COLO829 (cell line): Measurements from ENCODE around the gene AGTRAP.

Experiments used
- DNase-seq: peaks from one replicate; pipeline ENCODE4 v3.0.0; 2012; ENCODE audit warnings: low spot score

AGTRAP gene

DNA sequence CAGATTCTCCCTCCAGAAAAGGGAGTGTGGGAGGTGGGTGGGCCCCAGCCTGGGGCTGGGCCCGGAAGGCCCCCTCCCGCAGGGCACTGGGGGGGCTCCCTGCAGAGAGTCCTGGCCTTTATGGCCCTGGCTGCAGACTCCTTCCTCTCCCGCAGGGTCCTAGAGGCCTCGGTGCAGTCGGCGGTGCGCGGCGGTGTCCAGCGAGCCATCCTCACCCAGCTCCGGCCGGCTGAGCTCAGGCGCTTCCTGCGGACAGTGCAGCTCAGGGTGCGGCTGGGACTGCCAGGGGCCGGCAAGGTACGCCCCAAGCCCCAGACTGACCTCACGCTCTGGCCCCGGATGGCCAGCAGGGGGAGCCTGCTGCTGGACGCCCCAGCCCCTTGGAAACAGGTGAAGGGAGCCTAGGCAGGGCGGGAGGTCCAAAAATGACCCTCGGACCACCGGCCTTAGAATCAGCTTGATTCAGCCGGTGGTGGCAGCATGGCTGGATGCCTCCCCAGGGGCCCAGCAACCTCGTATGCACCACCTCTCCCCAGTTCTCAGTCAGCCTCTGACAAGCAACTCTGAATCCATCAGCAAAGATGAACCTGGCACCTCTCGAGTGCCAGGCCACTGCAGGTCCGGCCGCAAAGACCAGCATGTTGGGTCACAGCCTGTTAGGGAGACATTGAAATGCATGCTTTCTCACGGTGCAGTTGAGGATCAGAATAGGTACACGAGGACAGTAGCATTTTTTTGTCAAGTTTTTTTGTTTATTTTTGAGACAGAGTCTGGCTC lies 49.2 kb downstream of the AGTRAP start:
- no peak for DNase-seq

DNA sequence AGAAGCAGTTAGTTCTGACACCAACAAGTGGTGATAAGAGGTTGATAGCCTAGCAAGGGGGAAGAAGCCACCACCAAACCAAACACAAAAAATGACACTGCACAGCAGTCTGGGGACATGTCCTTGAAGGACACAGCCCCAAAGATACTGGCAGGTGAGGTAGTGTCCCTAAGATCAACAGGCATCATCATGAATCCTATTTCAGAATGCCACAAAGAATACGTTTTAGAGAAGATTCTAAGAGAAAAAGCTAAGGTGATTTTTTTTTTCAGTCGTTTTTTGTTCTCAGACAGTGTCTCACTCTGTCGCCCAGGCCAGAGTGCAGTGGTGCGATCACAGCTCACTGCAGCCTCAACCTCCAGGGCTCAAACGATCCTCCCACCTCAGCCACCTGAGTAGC lies 50.2 kb downstream of the AGTRAP start:
- no peak for DNase-seq

DNA sequence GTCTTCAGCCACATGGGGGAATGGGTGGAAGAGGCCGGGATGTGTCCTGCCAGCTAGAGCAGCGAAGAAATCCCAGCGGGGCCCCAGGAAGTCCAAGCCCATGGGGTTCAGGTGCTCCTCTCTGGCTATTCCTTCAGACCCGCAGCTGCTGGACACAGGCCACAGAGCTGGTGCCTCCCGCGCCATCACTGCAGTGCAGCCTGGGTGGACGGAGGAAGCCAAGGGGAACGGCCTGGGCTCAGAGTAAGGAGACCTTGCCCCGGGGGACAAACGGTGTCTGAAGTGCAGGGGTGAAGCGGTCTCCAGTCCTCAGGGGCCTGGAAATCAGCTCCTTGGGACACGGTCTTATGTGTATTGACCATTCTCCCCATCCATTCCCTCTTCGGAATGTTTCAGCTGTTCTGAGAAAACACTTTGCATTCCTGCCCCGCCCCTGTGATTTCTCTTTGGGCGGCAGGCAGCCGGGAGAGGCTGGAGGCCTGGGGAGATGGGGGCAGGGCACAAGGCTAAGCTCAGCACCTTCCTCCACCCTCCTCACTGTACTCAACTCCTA lies 51.4 kb downstream of the AGTRAP start:
- no peak for DNase-seq

DNA sequence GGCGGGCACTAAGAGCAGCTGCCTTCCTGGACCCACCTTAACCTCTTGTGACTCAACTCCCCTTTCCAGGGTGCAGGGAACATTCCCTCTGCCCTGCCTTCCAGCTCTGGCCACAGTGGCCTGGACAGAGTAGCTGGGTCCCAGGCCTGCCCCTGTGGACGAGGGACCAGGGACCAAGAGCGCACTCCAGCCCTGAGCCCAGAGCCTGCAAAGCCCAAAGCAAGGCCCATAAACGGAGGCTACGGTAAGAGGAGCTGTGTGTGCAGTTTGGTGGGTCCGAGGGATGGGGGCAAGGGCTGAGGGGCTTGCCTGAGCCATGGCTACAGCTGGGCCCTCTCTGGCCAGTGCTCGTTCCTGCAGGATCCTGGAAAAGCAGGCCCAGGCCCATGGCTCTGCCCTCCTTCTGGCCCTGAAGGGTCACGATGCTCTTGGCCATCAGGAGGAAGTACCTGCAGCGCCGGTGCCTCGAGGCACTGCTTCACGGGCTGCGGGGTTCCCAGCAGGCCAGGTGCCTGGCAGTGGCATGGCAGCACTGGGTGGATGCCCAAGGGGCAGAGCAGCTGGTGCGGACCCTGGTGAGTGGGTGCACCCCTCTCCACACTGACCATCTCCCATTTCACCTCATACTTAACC lies 52.0 kb downstream of the AGTRAP start:
- DNase-seq, result no peak

DNA sequence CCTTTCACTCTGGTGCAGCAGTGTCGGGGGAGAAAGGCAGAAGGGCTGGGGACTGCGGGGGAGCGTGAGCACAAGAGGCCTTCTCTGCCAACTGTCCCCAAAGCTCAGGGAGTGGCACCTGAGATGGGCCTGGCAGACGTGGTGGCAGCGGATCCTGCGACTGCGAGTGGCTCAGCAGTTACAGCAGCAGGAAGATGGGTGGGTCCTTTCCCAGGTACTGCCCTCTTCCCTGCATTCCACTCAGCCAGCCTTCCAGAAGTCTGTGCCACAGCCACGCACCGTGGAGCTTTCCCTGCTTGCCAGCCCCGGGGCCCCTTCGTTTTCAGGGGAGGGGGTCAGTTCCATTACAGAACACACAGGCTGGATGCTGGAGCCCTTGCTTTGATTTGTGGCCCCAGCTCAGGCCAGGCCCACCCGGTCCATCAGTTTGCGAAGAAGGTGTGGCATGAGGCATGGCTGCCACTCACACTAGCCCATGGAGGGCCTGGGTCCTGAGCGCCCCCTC lies 52.7 kb downstream of the AGTRAP start:
- no peak for DNase-seq

DNA sequence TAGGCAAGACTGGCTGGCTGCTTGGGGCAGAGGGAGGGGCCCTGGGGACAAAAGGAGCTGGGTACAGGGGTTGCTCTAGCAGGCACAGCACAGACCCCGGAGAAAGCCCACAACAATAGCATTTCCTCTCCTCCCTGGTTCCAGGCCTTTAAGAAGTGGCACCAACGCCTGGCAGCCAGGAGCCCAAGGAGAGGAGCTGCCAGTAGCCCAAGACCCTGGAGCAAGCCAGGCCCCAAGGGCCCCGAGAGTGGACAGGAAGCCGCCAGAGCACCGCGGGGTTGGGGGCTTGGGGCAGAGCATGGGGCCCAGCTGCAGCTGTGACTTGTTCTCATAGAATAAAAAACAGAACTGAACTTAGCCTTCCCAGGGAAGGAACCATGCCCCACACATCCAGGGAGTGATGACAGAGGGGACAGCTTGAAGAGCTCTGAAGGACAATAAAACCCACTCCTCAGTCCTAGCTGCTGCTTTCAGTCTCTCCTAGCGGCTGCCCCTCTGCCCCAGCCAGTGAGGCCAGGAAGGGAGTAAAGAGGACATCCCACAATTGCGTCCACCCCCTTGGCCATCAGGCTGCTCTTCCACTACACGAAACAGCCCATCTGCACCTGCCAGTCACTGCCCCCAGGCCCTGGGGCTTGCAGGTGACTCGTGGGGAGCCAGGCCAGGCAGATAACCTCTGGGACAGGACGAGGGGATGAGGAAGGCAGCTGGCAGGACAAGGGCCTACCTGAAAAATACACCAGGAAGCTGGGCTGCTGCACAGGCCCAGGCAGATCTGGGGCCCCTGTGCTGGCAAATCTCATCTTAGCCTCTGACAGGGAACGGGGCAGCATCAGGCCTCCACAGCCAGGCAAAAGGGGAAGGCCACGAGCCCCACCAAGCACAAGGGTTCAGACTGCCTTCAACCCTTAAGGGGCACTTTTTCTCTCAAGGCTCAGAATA lies 53.5 kb downstream of the AGTRAP start:
- no peak for DNase-seq

DNA sequence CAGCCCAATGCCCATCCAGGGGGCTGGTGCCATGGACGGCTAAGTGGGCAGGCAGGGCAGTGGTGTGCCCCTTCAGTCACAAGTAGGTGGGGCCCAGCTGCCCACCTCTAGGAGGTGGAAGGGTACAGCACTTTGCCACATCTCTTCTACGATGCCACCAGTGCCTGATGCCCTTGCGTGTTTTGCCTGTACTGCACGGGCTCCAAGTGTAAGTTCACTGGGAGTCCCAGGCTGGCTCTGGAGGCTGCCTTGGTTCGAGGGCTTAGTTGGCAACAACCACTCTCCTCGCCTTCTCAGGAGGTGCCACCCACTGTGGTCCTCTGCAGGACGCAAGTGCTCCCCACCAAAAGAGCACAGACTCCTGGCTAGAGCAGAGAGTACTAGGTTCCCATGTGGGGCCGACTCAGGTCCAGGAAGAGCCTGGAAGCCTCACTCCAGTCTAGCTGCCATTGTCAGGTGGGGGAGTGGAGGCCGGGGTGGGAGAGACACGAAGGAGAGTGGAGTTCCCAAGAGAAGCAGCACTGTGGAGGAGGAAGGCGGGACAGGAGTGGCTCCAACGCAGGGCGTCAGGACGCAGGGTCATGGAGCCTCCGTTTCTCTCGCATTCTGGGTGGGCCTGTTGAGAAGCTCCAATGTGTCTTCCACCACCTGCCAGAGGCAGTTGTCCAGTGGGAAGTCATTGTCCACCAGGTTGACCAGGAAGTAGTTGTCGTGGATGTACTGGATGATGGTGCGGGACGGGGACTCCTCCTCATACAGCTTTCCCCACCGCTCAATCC lies 54.4 kb downstream of the AGTRAP start:
- DNase-seq, result no peak

DNA sequence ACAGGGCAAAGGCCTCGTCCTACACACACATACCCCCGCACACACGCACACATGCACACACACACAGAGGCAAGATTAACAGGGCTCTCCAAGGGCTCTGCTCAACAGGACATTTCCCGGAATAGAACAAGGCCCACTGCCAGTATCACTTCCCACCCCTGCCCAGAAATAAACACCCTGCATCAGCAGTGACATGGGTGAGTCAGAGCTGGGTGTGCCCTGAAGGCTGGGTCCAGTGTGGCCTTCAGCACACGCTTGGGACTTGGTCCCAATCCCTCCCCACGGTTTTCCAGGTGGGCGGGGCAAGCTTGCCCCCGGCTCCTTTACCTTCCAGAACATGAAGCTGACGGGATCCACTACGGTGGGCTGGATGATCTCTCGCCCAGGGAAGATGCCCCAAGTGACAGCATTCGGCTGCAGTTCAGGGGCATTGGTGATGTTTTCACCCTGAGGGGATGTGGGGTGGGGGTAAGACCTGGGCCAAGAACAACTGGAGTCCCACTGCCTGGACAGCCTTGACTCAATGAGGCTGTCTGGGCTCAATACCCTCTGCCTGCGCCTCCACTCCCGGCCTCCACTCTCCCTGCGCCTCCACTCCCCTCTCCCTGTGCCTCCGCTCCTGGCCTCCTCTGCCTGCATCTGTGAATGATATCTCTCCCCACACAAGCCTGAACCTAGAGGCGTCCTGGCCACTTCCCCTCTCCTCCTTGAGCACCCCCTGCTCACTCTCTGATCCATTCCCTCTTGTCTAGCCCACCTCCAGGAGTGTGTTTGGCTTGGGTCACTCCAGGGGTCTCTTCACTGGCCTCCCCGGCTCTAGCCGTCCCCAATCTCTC lies 55.2 kb downstream of the AGTRAP start:
- no peak for DNase-seq

DNA sequence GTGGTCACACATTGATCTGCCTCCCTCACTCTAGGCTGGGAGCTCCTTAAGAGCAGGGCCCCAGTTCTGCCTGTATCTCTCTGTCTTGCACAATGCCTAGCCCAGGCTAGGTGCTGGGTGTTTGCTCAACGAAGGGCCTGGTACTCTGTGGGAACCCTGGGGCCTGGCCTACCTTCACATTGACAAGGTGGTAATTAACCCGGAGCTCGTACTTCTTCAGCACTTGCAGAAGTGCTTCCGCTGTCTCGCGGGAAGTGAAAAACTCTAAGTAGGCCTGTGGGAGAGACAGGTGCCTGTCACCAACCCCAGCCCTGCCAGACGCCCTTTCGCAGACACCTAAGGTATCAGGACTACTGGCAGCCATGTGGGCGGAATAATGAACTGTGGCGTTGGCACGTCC lies 56.2 kb downstream of the AGTRAP start:
- DNase-seq, result no peak

DNA sequence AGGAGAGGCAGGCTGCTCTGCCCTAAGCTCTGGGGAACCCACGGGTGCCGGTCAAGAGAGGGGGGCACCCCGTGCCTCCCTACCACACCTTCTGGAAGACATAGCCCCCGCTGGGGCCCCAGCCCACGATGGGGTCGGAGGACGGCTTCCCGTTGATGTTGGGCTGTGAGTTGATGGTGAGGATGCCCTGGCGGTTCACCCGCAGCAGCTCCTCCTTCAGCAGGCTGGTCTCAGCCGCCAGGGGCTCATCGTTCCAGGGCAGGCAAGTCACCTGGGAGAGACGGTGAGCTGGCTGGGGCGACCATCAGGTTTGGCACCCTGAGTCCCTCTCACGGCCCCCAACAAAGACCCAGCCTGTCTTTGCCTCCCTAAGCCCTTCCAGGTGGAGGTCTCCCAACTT lies 57.9 kb downstream of the AGTRAP start:
- no peak for DNase-seq

DNA sequence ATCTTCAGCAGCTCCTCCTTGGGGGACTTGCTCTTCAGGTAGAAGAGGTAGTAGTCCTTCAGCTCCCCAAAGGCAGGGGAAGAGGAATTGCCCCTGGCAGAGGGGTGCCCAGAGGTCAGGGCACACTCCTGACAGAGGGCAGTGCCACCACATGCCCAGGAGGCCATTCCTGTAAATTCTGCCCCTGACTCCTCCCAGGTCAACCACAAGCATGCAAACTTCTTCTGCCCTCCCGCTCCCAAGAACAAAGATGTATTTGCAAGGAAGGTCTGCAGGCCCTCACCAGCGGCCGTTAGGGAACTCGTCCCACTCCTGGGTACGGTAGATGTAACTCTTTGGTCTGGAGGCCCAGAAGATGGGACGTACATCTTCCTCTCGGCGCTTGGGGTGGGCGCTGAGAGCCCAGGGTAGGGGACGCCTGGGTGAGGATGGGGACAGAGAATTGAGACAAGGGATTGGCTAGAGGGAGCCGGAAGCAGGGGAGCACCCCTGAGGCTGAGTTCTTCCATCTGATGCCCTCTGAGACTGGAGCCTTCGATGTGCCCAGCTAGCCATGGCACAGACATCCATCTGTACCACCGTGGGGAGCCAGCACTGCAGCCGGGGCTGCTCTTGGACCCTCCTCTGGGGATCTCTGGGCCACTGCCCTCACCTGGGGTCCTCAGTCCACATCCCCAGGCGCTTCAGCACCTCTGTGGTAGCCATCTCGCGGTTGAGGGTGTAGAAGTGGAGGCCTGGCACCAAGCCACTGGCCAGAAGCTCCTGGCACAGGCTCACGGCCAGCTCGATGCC lies 58.7 kb downstream of the AGTRAP start:
- no peak for DNase-seq

DNA sequence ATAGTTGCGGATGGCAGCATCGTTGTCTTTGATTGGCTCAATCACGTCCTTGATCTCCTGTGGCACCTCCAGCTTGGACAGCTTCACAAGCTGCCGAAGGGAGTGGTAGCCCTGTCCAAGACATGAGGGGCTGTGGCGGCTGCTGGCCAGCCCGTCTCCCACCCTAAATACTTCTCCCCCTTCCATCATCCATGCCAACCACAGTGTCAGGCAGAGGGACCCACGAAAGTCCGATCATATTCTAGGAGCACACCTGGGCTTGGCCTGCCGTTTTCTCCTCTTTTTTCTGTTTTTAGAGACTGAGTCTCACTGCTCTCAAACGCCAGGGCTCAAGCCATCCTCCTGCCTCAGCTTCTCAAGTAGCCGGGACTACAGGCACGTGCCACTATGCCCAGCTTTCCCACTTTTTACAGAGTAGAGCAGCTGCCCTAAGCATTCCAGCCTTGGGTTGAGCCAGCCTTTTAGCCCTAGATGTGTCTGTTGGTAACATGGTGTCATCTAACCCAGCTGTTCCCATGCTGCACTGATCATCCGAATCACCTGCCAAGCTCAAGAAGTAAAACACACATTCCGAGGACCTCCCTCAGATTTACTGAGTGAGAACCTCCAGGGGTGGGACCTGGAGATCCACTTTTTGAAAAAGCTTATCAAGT lies 59.4 kb downstream of the AGTRAP start:
- no peak for DNase-seq

DNA sequence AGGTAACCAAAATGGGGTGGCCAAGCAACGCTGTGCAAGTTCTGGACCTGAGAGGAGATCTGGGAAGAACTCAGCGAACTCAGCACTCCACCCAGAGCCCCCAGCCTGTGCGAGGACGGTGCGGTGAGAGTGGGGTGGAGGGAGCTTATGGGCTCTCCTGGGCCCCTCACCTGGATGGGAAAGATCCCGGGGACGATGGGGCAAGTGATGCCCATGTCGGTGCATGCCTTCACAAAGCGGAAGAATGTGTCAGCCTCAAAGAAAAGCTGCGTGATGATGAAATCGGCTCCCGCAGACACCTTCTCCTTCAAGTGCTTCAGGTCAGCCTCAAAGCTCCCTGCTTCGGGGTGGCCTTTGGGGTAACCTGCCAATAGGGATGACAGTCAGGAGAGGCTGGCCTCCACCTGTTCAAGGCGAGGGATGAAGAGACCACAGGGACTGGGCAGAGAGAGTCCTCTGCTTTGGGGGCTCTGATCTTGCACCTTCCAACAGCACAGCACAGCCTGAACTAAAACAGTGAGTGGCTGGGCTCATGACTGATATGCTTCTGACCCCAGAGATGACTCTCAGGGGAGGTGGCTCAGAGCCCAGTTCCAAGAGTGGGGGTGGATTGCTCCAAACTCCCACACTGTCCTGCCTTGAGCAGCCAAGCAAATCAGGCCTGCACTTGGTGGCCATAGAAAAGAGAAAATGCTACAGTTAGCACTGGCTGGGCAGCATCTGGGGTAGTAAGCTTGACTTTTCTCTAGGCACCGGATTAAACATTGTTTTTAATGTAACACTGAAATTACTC lies 60.3 kb downstream of the AGTRAP start:
- no peak for DNase-seq

DNA sequence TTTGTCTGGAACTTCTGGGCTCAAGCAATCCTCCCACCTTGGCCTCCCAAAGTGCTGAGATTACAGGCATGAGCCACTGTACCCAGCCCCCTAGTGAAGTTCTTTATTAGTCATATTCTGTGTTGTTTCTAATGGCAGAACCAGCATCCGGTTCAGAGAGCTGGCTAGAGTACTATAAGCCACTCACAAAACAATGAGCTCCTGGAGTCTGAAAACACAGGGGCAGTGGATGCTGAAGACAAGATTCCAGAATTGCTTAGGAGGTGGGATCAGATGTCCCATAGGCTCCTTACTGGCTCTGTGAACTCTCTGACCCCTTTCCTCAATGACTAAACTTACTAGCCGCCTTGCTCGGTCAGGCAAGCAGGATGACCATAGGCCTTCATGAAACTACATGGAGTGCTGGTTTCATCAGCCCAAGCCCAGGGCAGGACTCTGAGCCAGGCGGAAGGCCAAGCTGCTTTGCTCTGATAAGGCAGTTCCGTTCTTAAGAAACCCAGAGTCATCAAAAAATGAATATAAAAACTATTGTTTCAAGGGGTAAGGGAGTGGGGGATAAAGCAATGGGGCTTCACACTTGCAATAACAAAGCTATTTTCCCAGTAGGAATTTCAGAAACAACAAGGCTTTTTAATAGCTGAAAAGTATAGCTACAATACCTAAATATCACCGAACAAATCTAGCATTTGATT lies 61.7 kb downstream of the AGTRAP start:
- DNase-seq, result no peak

DNA sequence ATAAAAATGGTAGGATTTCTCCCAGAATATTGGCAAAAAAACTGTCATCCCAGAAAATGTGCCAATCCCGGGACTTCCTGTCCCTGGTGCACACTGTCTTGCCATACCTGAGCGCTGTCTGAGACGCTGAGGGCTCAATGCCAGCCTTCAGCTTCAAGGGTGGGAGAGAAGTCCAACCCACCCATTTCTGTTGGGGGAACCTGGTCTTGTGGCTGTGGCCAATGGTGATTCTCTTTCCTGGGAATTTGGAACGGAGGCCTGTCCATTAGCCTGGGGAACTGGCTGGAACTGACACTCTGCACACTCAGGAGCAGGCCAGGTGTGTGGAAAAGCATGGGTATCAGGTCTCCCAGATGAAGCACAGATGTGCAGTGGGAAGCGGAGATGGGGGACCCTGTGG lies 63.2 kb downstream of the AGTRAP start:
- no peak for DNase-seq

DNA sequence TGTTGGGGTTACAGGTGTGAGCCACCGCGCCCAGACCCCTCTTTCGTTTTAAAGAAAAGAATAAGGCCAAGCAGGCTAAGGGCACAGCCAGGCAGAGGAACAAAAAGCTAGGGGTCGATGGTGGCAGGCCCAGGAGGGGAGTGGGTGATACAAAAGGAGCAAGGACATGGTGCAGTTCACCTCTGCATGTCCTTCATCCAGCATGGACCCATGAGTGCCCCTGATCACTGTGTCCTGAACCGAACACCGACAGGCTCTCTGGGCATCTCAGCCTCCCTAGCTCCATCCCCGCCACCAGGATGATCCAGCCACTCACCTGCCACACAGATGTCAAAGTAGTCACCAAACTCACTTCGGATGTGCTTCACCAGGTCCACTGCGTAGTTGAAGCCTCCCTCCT lies 64.0 kb downstream of the AGTRAP start:
- DNase-seq, result no peak

DNA sequence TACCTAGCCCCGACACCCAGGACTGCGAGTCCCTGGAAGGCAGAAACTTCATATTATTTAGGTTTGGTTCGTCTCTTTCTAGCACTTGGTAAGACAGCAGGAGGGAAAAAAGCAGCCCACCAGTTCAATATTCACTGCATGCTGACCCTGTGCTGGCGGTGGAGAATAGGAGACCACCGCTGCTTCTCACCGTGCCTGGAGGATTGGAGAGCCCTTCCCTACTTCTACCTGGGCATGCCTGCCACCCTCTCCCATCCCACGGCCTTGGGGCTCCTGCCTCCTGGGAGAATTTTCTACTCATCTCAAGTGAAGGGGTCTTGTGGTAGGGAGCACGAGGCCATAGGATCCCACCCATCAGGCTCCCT lies 64.4 kb downstream of the AGTRAP start:
- DNase-seq, result no peak
